PC-3 (cell line): Measurements from ENCODE around the gene KRTAP4-3. TPM values are rescaled to one million over a fixed set of nuclear protein-coding genes. Genes with fewer than 3 reads are reported as not detected.
A peak's percentile ranks its signal among the peaks of the same experiment; 100 is the strongest.

Experiments used
- ATAC-seq: fragments of 200-7000 bp; cut with Tn5 transposase; 2 replicates; pipeline ENCODE4 v1.9.1; 2020; ENCODE audit warnings: mild to moderate bottlenecking, moderate library complexity
- BruUV-seq: library from RNA; stranded (reverse); fragments of 400-500 nt; replicated peaks from 2 replicates; lab custom pipeline; 2021; lab: Mats Ljungman, UMichigan
- CTCF ChIA-PET: fragments of 300-600 bp; sonication (Branson Sonifier 250); formaldehyde crosslinking; loops from one replicate; lab custom pipeline; 2022; ENCODE audit warnings: antibody characterized with exemption; lab: Charles Lee
- POLR2A ChIA-PET: fragments of 300-600 bp; sonication (Branson Sonifier 250); formaldehyde crosslinking; loops from one replicate; lab custom pipeline; 2022; ENCODE audit warnings: antibody characterized with exemption; ENCODE audit not compliant: unreplicated experiment; lab: Charles Lee
- DNase-seq: peaks from one replicate; pipeline ENCODE4 v3.0.0-alpha.2; 2015
- H2AFZ ChIP-seq: fragments of 300-600 bp; sonication (generic); 2 replicates; pipeline ENCODE4 v1.6.0; 2016; ENCODE audit warnings: antibody characterized with exemption, low read length
- H3F3A ChIP-seq: fragments of 300-600 bp; sonication (generic); one replicate; pipeline ENCODE4 v1.6.0; 2017; ENCODE audit warnings: antibody characterized with exemption, low read length, control low read depth, mild to moderate bottlenecking; ENCODE audit not compliant: unreplicated experiment
- H3K27ac ChIP-seq: fragments of 300-600 bp; sonication (generic); 2 replicates; pipeline ENCODE4 v1.5.1; 2016; ENCODE audit warnings: mild to moderate bottlenecking, low read length
- H3K27me3 ChIP-seq: fragments of 300-600 bp; sonication (generic); 2 replicates; pipeline ENCODE4 v1.6.1; 2016; ENCODE audit warnings: low read length, mixed read lengths
- H3K36me3 ChIP-seq: fragments of 300-600 bp; sonication (generic); 2 replicates; pipeline ENCODE4 v1.6.1; 2016; ENCODE audit warnings: low read depth, mixed run types, low read length, mixed read lengths
- H3K4me1 ChIP-seq: fragments of 300-600 bp; sonication (generic); 2 replicates; pipeline ENCODE4 v1.5.1; 2016; ENCODE audit warnings: low read length; ENCODE audit not compliant: insufficient read depth
- H3K4me2 ChIP-seq: fragments of 300-600 bp; sonication (generic); 2 replicates; pipeline ENCODE4 v1.6.0; 2016; ENCODE audit warnings: low read length
- H3K4me3 ChIP-seq: fragments of 300-600 bp; sonication (generic); 2 replicates; pipeline ENCODE4 v1.5.1; 2016; ENCODE audit warnings: mild to moderate bottlenecking, low read length, mixed read lengths
- H3K79me2 ChIP-seq: fragments of 300-600 bp; sonication (generic); 2 replicates; pipeline ENCODE4 v1.6.1; 2017; ENCODE audit warnings: low read length, mixed read lengths
- H3K9ac ChIP-seq: fragments of 300-600 bp; sonication (generic); 2 replicates; pipeline ENCODE4 v1.6.0; 2016; ENCODE audit warnings: mild to moderate bottlenecking, low read length
- H3K9me2 ChIP-seq: fragments of 300-600 bp; sonication (generic); replicated peaks from 2 replicates; pipeline ENCODE4 v1.6.1; 2016; ENCODE audit warnings: mixed run types, low read length, mixed read lengths
- H3K9me3 ChIP-seq: fragments of 300-600 bp; sonication (generic); 2 replicates; pipeline ENCODE4 v1.6.1; 2016; ENCODE audit warnings: low read length, mixed read lengths
- H4K20me1 ChIP-seq: fragments of 300-600 bp; sonication (generic); 2 replicates; pipeline ENCODE4 v1.6.1; 2016; ENCODE audit warnings: low read length, mixed read lengths
- CTCF ChIP-seq: fragments of 300-600 bp; sonication (generic); conservative IDR thresholded peaks from 2 replicates; pipeline ENCODE4 v1.5.1; 2017; ENCODE audit warnings: antibody characterized with exemption, low read depth, mild to moderate bottlenecking, low read length
- EZH2 ChIP-seq: fragments of 300-600 bp; sonication (generic); IDR thresholded peaks from one replicate; pipeline ENCODE4 v1.6.1; 2017; ENCODE audit warnings: antibody characterized with exemption, mild to moderate bottlenecking, low read length; ENCODE audit not compliant: unreplicated experiment
- EZH2phosphoT487 ChIP-seq: fragments of 300-600 bp; sonication (generic); IDR thresholded peaks from 2 replicates; pipeline ENCODE4 v1.6.1; 2018; ENCODE audit warnings: mild to moderate bottlenecking, antibody characterized with exemption, low read length, borderline replicate concordance
- intact Hi-C: fragments of 100-400 bp; cut with micrococcal nuclease; formaldehyde crosslinking; loops from 2 replicates; pipeline ENCODE4 v1.9.0; 2023
- total RNA-seq: library from RNA; depleted of rRNA; stranded (reverse); fragments of >200 nt; gene quantifications from 2 replicates; pipeline ENCODE4 v1.2.3, GENCODE V29; 2014

KRTAP4-3 gene
- total RNA-seq, 1 experiment from 2014 or later = not detected

- DNase-seq (peak; percentile 43), ATAC-seq (no peak; the same call in 1 of the 2 replicates)
- CTCF ChIA-PET = no interaction called here
- H3K9ac ChIP-seq = no peak overlapping the region
- H3K4me1 ChIP-seq = peaks cover 4% of the 10 kb centered on the region; the same call in 1 of the 2 replicates
- no peak overlapping the region for H3K4me3 ChIP-seq
- no peaks in the 10 kb centered on the region for H4K20me1 ChIP-seq
- POLR2A ChIA-PET = no interaction called here
- no peaks in the 10 kb centered on the region for H3K27me3 ChIP-seq
- H3K9me2 ChIP-seq = no peaks in the 10 kb centered on the region
- intact Hi-C loops = no loop called here
- no peak overlapping the region for H3K4me2 ChIP-seq
- H3K79me2 ChIP-seq = no peaks in the 10 kb centered on the region
- no peaks in the 10 kb centered on the region for H3F3A ChIP-seq
- H3K27ac ChIP-seq = no peak overlapping the region
- H2AFZ ChIP-seq = no peak overlapping the region
- no peaks in the 10 kb centered on the region for H3K36me3 ChIP-seq
- H3K9me3 ChIP-seq = no peaks in the 10 kb centered on the region
- no TSS peak for BruUV-seq
- no peak for TF ChIP-seq EZH2
- TF ChIP-seq EZH2phosphoT487 = no peak
- no peak for TF ChIP-seq CTCF
Measured at GRCh38 chr17:41178341-41178740, 10.3 kb upstream of the KRTAP4-3 start.

GRCh38 chr17:41177727-41178271 is 9.8 kb upstream of the KRTAP4-3 start, which contains the start of gene KRTAP4-2:
Gene KRTAP4-2 (minus strand): TSS chr17:41178221. CDS start chr17:41178164, 57 bp downstream.
- Histone ChIP-seq H3K4me2 (no peak within 1 kb of the TSS), H3F3A (no peaks in the 10 kb centered on the region), H3K79me2 (no peaks in the 10 kb centered on the region), H4K20me1 (no peaks in the 10 kb centered on the region), H3K9ac (no peak within 1 kb of the TSS), H3K9me2 (no peaks in the 10 kb centered on the region), H3K4me3 (no peak within 1 kb of the TSS), H3K27ac (no peak within 1 kb of the TSS), H3K27me3 (no peaks in the 10 kb centered on the region), H3K9me3 (no peaks in the 10 kb centered on the region), H3K4me1 (peaks cover 4% of the 10 kb centered on the region; the same call in 1 of the 2 replicates), H2AFZ (no peak within 1 kb of the TSS), H3K36me3 (no peaks in the 10 kb centered on the region)
- TF ChIP-seq CTCF (no peak), EZH2phosphoT487 (no peak), EZH2 (no peak)
- ChIA-PET POLR2A (no interaction called here), CTCF (no interaction called here)
- DNase-seq (no peak), ATAC-seq (no peak)
- no TSS peak for BruUV-seq
- intact Hi-C loops = no loop called here

- no peaks in the 10 kb centered on the region for H3K79me2 ChIP-seq
Measured at GRCh38 chr17:41176744-41177387, 8.8 kb upstream of the KRTAP4-3 start.

More at GRCh38 chr17:41176744-41177387, 8.8 kb upstream of the KRTAP4-3 start:
- intact Hi-C loops = no loop called here
- Histone ChIP-seq H3K9me3 (no peaks in the 10 kb centered on the region), H2AFZ (no peak overlapping the region), H3K9me2 (no peaks in the 10 kb centered on the region), H3K36me3 (no peaks in the 10 kb centered on the region), H3F3A (no peaks in the 10 kb centered on the region), H3K27me3 (no peaks in the 10 kb centered on the region), H3K27ac (no peak overlapping the region), H3K4me3 (no peak overlapping the region), H3K4me2 (no peak overlapping the region), H3K9ac (no peak overlapping the region), H3K4me1 (peaks cover 4% of the 10 kb centered on the region; the same call in 1 of the 2 replicates), H4K20me1 (no peaks in the 10 kb centered on the region)
- DNase-seq (no peak), ATAC-seq (no peak)
- ChIA-PET POLR2A (no interaction called here), CTCF (no interaction called here)
- no peak for TF ChIP-seq EZH2phosphoT487
- no TSS peak for BruUV-seq
